Suprapubic skin (tissue), 4 donors: ENCODE data around the gene MYBPC1. TPM values are rescaled to one million over a fixed set of nuclear protein-coding genes. Genes with fewer than 3 reads are reported as not detected.

Experiments
- DNase-seq, 2 donors: peaks; one replicate each; pipeline ENCODE4 v3.0.0-alpha.2; 2019; ENCODE audit warnings: low spot score in 2 of 2
- H3K27ac ChIP-seq: fragments of 200-600 bp; sonication (generic); one replicate; pipeline ENCODE4 v1.5.1; 2019
- H3K27me3 ChIP-seq: fragments of 200-600 bp; sonication (generic); one replicate; pipeline ENCODE4 v1.5.1; 2019
- H3K36me3 ChIP-seq: fragments of 200-600 bp; sonication (generic); one replicate; pipeline ENCODE4 v1.5.1; 2019
- H3K4me1 ChIP-seq: fragments of 200-600 bp; sonication (generic); one replicate; pipeline ENCODE4 v1.5.1; 2019
- H3K4me3 ChIP-seq: fragments of 200-600 bp; sonication (generic); one replicate; pipeline ENCODE4 v1.5.1; 2019; ENCODE audit warnings: mild to moderate bottlenecking
- H3K9me3 ChIP-seq: fragments of 200-600 bp; sonication (generic); one replicate; pipeline ENCODE4 v1.5.1; 2019
- CTCF ChIP-seq, 2 donors: fragments of 200-600 bp in 1 of 2; fragments of 450-650 bp in 1 of 2; sonication (generic) in 1 of 2; IDR thresholded peaks; one replicate each; pipeline ENCODE4 v1.5.1; 2016 to 2019; ENCODE audit warnings: antibody characterized with exemption in 2 of 2, mild to moderate bottlenecking in 1 of 2, moderate library complexity in 1 of 2
- EP300 ChIP-seq: sonication (generic); formaldehyde crosslinking; IDR thresholded peaks from one replicate; pipeline ENCODE4 v1.6.1; 2017; ENCODE audit warnings: antibody characterized with exemption
- POLR2A ChIP-seq, 2 donors: fragments of 450-650 bp; IDR thresholded peaks; one replicate each; pipeline ENCODE4 v1.6.1; 2017; ENCODE audit warnings: antibody characterized with exemption in 2 of 2, mild to moderate bottlenecking in 2 of 2, moderate library complexity in 2 of 2
- POLR2AphosphoS5 ChIP-seq, 3 donors: sonication (generic); formaldehyde crosslinking; IDR thresholded peaks; one replicate each; pipeline ENCODE4 v1.6.1; 2017; ENCODE audit warnings: antibody characterized with exemption in 3 of 3
- WGBS: methylation state at CpG from one replicate; pipeline ENCODE4 v1.1.5; 2018; 5-methylcytosine and 5-hydroxymethylcytosine counted together
- total RNA-seq, 4 donors: library from RNA; depleted of rRNA; stranded (reverse); fragments of >200 nt; gene quantifications; one replicate each; pipeline ENCODE4 v1.1.0, GENCODE V29; 2016

MYBPC1 gene
- total RNA-seq, 4 donors from 2014 or later, result 2.1 to 11.9 (median 7.0) TPM

DNA sequence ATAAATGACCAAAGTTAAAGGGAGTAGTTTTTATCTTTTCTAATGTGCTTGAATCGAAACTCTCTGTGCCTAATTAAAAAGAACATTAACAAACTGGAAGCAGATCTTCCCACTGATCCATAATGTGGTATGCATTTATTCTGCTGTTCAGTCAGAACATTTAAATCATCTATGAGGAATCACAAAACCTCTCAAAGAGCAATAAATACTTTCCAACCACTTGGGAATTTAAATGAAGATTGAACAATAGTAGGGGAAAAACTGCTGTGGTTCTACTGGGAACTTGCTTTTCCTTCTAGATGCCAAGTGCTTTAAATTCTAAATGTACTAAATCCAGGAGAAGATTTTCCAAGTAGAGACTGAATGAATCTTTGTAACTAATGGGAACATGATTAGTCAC, 90.3 kb downstream of the MYBPC1 start:
- Histone ChIP-seq H3K9me3 (no peaks in the 10 kb centered on the region), H3K36me3 (no peaks in the 10 kb centered on the region), H3K4me3 (no peak overlapping the region), H3K27me3 (no peaks in the 10 kb centered on the region), H3K27ac (no peak overlapping the region), H3K4me1 (no peaks in the 10 kb centered on the region)
- WGBS, result 47% methylated on average over 1 of the region's 1 CpG
- TF ChIP-seq EP300 (no peak), POLR2A (IDR thresholded peaks at IDR 0.05) (no peak), CTCF (IDR thresholded peaks at IDR 0.05) (no peak), POLR2AphosphoS5 (IDR thresholded peaks at IDR 0.05) (no peak)
- no peak for DNase-seq

GRCh38 chr12:101686176-101686575, 91.4 kb downstream of the MYBPC1 start:
- no peak for DNase-seq
- no peak for TF ChIP-seq POLR2A (IDR thresholded peaks at IDR 0.05)
- Histone ChIP-seq H3K27me3 (no peaks in the 10 kb centered on the region), H3K4me1 (no peaks in the 10 kb centered on the region), H3K27ac (no peak overlapping the region), H3K9me3 (no peaks in the 10 kb centered on the region), H3K36me3 (no peaks in the 10 kb centered on the region), H3K4me3 (no peak overlapping the region)
- WGBS, result 94% methylated on average over 1 of the region's 1 CpG

DNA sequence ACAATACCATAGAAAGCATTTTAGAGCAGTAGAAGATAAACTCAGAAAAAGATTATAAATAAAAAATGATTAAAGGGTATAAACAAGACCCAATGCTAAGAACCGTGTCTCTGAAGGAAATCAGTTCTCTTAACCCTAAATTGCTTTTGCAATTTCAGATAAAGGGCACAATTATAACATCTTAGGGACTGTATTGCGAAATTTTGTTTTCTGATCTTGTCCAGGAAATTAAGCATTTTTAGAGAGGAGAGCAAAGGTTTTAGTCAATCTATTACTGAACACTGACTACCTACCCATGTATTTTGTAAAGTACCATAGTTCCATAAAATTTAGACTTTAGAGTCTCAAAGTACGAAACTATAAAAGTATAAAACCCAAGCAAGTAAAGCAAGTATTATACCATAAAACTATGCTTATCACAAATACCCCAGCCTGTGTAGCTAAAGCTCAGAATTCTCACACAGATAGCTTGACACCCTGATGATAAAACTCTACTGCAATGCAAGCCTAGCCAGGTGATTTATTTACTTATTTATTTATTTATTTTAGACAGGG, 95.8 kb downstream of the MYBPC1 start:
- Histone ChIP-seq H3K27me3 (no peaks in the 10 kb centered on the region), H3K27ac (no peak overlapping the region), H3K4me1 (no peaks in the 10 kb centered on the region), H3K4me3 (no peak overlapping the region), H3K9me3 (no peaks in the 10 kb centered on the region), H3K36me3 (no peaks in the 10 kb centered on the region)
- no peak for DNase-seq
- TF ChIP-seq CTCF (IDR thresholded peaks at IDR 0.05), result no peak
- no peak for TF ChIP-seq POLR2AphosphoS5 (IDR thresholded peaks at IDR 0.05)
- no peak for TF ChIP-seq EP300
- no peak for TF ChIP-seq POLR2A (IDR thresholded peaks at IDR 0.05)
- 75% methylated on average over 3 of the region's 3 CpGs for WGBS

DNA sequence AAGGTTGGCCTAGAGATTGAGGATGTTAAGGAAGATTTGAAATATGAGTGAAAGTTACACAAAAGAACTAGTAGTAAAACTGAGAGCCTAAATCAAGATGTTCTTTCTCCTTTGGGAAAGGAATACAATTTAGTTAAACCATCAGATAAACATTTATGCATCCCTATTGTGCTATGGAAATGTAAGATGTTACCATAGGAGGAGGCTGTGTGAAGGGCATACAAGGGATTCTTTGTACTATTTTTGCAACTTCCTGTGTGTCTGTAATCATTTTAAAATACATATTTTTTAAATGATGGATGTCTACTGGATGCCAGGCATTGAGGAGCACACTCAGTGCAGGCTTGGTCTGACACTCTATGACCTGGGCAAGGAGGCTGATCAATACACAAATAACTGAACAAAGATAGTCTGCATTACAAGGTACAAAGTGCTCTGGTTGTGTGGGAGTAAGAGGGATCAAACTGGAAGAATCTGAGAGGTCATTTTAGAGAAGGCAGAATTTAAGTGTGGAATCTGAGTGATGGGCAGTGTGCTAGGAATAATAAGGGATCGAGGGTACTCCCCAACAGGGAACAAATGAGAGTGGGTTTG, 96.8 kb downstream of the MYBPC1 start:
- DNase-seq, result no peak
- Histone ChIP-seq H3K27ac (no peak overlapping the region), H3K4me3 (no peak overlapping the region), H3K36me3 (no peaks in the 10 kb centered on the region), H3K27me3 (no peaks in the 10 kb centered on the region), H3K9me3 (no peaks in the 10 kb centered on the region), H3K4me1 (peaks cover 7% of the 10 kb centered on the region)
- TF ChIP-seq POLR2A (IDR thresholded peaks at IDR 0.05) (no peak), EP300 (no peak), POLR2AphosphoS5 (IDR thresholded peaks at IDR 0.05) (no peak), CTCF (IDR thresholded peaks at IDR 0.05) (no peak)
- WGBS, result 86% methylated on average over 1 of the region's 1 CpG

- Histone ChIP-seq H3K9me3 (no peaks in the 10 kb centered on the region), H3K4me3 (no peak overlapping the region), H3K36me3 (no peaks in the 10 kb centered on the region), H3K27me3 (no peaks in the 10 kb centered on the region), H3K4me1 (peaks cover 22% of the 10 kb centered on the region), H3K27ac (no peak overlapping the region)
- WGBS, result 86% methylated on average over 2 of the region's 2 CpGs
- no peak for DNase-seq
- TF ChIP-seq EP300 (no peak), POLR2A (IDR thresholded peaks at IDR 0.05) (no peak), CTCF (IDR thresholded peaks at IDR 0.05) (no peak), POLR2AphosphoS5 (IDR thresholded peaks at IDR 0.05) (no peak)
Observed at GRCh38 chr12:101694297-101694848, 99.6 kb downstream of the MYBPC1 start.
